Psoas muscle (tissue), 8 donors: ENCODE results near the gene SUB1. TPM values are rescaled to one million over a fixed set of nuclear protein-coding genes. Genes with fewer than 3 reads are reported as not detected.

ENCODE experiments used
- ATAC-seq, 4 donors: fragments of 200-7000 bp; cut with Tn5 transposase; one replicate each; pipeline ENCODE4 v1.9.1; 2020; ENCODE audit warnings: moderate library complexity in 3 of 4, mild to moderate bottlenecking in 2 of 4
- DNase-seq, 2 donors: peaks; one replicate each; pipeline ENCODE4 v3.0.0-alpha.2; 2020
- H3K27ac ChIP-seq: fragments of 200-600 bp; one replicate; pipeline ENCODE4 v1.8.0; 2022
- H3K27me3 ChIP-seq, 3 donors: fragments of 200-600 bp in 1 of 3; one replicate each; pipeline versions ENCODE4 v1.6.1 to v1.8.0; 2013 to 2022; ENCODE audit warnings: low read length in 2 of 3, mild to moderate bottlenecking in 2 of 3, moderate library complexity in 1 of 3; ENCODE audit not compliant: insufficient read depth in 3 of 3
- H3K36me3 ChIP-seq, 2 donors: fragments of 200-600 bp in 1 of 2; one replicate each; pipeline versions ENCODE4 v1.6.1 to v1.8.0; 2013 to 2022; ENCODE audit warnings: low read depth in 1 of 2, mild to moderate bottlenecking in 1 of 2, moderate library complexity in 1 of 2; ENCODE audit not compliant: insufficient read depth in 1 of 2
- H3K4me1 ChIP-seq: fragments of 200-600 bp; one replicate; pipeline ENCODE4 v1.8.0; 2022
- H3K4me3 ChIP-seq: fragments of 200-600 bp; one replicate; pipeline ENCODE4 v1.8.0; 2022; ENCODE audit warnings: mild to moderate bottlenecking
- H3K9me3 ChIP-seq: fragments of 200-600 bp; one replicate; pipeline ENCODE4 v1.8.0; 2022
- WGBS, 3 donors: extraction: QIAGEN DNeasy Blood & Tissue Kit; methylation state at CpG; one replicate each; pipeline versions ENCODE4 v1.1.6 to v1.1.7; 2013; 5-methylcytosine and 5-hydroxymethylcytosine counted together
- intact Hi-C, 2 donors: fragments of 100-400 bp; cut with DNase I; formaldehyde crosslinking; loops; one replicate each; pipeline versions ENCODE4 v1.11.0 to v1.14.2; 2022
- polyA plus RNA-seq, 3 donors: library from polyadenylated mRNA; stranded (reverse); fragments of 200-250 nt; gene quantifications; one replicate each; pipeline ENCODE4 v1.2.3, GENCODE V29; 2013
- total RNA-seq, 4 donors: library from RNA; stranded (reverse); fragmentation: NEBNext Ultra II Directional in 2 of 4; extraction: Animal tissue kit (Norgen Biotek cat#: 25700) in 2 of 4; gene quantifications; one replicate each; pipeline versions ENCODE4 v1.2.1 to v1.2.4, GENCODE V29; 2021 to 2023
- TF ChIP-seq, protein P1 (sequence below): fragments of 200-600 bp; IDR thresholded peaks from one replicate; pipeline ENCODE4 v1.8.0; 2022; ENCODE audit warnings: antibody characterized with exemption
- donor health status: healthy with polysubstance abuse.
- donor health status: DM: no; HTN: no; CAD: no; lungs with moderate emphysema.
- donor health status: Bipolar disorder and iron deficiency.
- donor health status: healthy.
- donor health status: DM: yes; HTN: yes; CAD: no.
- donor health status: DM: no; HTN: no; CAD: no.
- donor health status: DM: no; HTN: no; CAD: no.
- donor health status: DM: yes; HTN: yes; CAD: no.

Gene SUB1
- total and polyA plus RNA-seq, 7 donors: 102 to 175 (median 149) TPM

DNA sequence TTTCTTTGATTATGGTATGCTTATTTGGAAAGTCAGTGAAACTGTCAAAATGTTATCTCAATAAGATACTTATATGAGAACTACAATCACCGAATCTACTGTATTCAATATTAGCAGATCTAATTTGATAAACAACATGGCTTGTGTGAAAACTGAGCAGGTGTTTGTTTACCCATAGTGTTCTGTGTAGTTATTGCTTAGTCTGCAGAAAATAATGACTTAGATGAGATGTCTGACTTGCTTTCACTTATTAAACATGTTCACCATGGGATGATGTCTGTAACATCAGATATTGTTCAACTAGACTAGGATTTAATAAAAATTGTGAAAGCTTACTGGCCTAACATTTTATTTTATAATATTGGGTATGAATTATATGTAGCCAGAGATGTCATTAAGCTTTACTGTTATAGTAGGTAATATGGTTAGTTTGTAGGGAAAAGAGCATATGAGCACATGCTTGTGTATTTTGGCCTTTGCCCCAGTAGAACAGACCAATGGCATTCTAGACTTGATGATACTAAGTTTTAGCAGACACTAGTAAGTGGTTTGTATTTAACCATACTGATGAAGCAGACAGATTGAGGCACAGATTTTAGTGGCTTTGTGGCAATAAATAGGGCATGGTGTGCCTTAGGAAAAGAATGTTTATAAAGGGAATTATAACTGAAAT lies 16.4 kb downstream of the SUB1 start:
- peaks cover 3 to 89% of the 10 kb centered on the region in 2 donors for H3K36me3 ChIP-seq
- peaks cover 29% of the 10 kb centered on the region for H3K4me1 ChIP-seq
- TF ChIP-seq, protein P1, sequence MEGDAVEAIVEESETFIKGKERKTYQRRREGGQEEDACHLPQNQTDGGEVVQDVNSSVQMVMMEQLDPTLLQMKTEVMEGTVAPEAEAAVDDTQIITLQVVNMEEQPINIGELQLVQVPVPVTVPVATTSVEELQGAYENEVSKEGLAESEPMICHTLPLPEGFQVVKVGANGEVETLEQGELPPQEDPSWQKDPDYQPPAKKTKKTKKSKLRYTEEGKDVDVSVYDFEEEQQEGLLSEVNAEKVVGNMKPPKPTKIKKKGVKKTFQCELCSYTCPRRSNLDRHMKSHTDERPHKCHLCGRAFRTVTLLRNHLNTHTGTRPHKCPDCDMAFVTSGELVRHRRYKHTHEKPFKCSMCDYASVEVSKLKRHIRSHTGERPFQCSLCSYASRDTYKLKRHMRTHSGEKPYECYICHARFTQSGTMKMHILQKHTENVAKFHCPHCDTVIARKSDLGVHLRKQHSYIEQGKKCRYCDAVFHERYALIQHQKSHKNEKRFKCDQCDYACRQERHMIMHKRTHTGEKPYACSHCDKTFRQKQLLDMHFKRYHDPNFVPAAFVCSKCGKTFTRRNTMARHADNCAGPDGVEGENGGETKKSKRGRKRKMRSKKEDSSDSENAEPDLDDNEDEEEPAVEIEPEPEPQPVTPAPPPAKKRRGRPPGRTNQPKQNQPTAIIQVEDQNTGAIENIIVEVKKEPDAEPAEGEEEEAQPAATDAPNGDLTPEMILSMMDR: no peak
- H3K27me3 ChIP-seq: no peaks in the 10 kb centered on the region
- 54 to 74% (median 55%) methylated on average over 1 of the region's 1 CpG for WGBS, 3 donors
- no peaks in the 10 kb centered on the region for H3K9me3 ChIP-seq
- DNase-seq (no peak), ATAC-seq (no peak)
- H3K4me3 ChIP-seq: no peak overlapping the region
- intact Hi-C loops: no loop called here
- no peak overlapping the region for H3K27ac ChIP-seq

DNA sequence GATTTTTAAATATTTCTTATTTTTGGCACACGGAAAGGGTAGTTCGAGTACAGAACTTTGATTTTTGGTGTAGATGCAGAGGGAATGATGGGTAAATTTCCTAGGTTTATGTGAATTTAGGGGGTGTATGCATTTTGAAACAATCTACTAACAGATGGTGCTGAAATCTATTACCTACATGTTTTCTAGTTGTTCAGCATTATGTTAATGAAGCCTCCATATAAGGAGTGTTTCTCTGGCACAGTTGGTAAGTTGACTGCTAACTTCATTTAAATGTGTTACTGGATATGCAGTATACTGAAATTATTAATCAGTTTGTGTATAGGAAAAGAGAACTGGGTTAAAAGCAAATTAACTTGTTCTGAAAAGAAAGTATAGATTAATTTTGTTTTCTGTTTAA lies 17.5 kb downstream of the SUB1 start:
- TF ChIP-seq, protein P1: no peak
- no peak for ATAC-seq
- DNase-seq: no peak
- no peaks in the 10 kb centered on the region for H3K27me3 ChIP-seq
- no peak overlapping the region for H3K27ac ChIP-seq
- H3K36me3 ChIP-seq: peaks cover 0 to 78% of the 10 kb centered on the region in 2 donors
- intact Hi-C loops: no loop called here
- H3K4me3 ChIP-seq: no peak overlapping the region
- no peaks in the 10 kb centered on the region for H3K9me3 ChIP-seq
- 89 to 96% (median 92%) methylated on average over 2 of the region's 2 CpGs for WGBS, 3 donors
- peaks cover 18% of the 10 kb centered on the region for H3K4me1 ChIP-seq

DNA sequence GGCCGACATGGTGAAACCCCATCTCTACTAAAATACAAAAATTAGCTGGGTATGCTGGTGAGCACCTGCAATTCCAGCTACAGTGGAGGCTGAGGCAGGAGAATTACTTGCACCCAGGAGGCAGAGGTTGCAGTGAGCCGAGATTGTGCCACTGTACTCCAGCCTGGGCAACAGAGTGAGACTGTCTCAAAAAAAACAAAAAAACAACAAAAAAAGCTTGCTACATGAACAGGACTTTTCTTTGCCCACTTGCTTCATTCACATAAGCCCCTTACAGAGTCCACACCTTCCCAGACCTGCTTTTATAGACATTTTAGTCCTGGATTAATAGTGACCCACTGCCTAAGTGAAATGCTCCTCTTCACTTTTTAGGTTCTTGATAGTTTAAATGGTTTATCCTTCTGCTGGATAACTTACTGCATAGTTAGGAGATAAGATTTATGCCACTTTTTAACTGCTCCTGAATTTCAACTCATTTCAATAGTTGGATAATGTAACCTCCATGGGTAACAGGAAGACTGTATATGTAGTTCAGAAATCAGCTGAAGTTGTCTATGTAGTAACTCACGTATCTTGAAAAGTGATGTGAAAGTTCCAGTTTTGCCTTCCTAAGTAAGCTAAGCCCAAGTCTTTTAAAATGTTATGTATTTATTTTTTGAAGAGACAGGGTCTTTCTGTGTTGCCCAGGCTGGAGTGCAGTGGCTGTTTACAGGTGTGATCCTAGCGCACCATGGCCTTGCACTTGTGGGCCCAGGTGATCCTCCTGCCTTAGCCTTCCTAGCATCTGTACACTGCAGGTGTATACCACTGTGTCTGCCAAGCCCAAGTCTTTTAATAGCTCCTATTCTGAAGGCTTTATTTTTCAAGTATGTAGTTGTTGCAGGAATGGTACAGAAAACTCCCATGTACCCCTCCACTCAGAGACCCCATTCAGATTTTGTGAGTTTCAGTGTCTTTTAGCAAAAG lies 19.7 kb downstream of the SUB1 start:
- Histone ChIP-seq H3K36me3 (peaks cover 0 to 57% of the 10 kb centered on the region in 2 donors), H3K27ac (no peak overlapping the region), H3K9me3 (no peaks in the 10 kb centered on the region), H3K4me1 (peaks cover 11% of the 10 kb centered on the region), H3K27me3 (no peaks in the 10 kb centered on the region), H3K4me3 (no peak overlapping the region)
- intact Hi-C loops: no loop called here
- DNase-seq (no peak), ATAC-seq (no peak)
- TF ChIP-seq, protein P1: no peak
- WGBS, 3 donors: 83 to 96% (median 95%) methylated on average over 4 of the region's 4 CpGs

DNA sequence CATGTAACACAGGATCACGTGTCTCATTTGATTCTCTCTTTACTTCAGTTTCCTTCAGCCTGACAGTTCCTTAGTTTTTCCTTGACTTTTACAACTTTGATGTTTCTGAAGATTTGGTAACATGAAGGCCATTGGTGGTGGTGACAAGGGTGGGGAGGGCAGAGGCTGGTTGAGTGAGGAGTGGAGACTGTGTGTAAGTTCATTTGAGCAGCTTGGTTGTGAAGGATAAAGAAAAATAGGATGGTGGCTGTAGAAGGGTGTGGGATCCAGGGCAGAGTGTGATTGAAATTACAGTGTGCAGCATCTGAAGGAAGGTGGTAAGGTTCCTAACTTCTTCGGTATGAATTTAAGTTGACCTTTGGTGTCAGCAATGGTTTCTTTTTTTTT lies 20.4 kb downstream of the SUB1 start:
- 87 to 95% (median 90%) methylated on average over 2 of the region's 2 CpGs for WGBS, 3 donors
- intact Hi-C loops: no loop called here

More for the DNA sequence above, 20.4 kb downstream of the SUB1 start:
- peaks cover 0 to 51% of the 10 kb centered on the region in 2 donors for H3K36me3 ChIP-seq
- H3K27me3 ChIP-seq: no peaks in the 10 kb centered on the region
- peaks cover 7% of the 10 kb centered on the region for H3K4me1 ChIP-seq
- no peak overlapping the region for H3K4me3 ChIP-seq
- no peaks in the 10 kb centered on the region for H3K9me3 ChIP-seq
- no peak for ATAC-seq
- TF ChIP-seq, protein P1: no peak
- H3K27ac ChIP-seq: no peak overlapping the region
- no peak for DNase-seq
